Measurements from ENCODE around the gene CMSS1. TPM values are rescaled to one million over a fixed set of nuclear protein-coding genes. Genes with fewer than 3 reads are reported as not detected.
"Not testable (repeated sequence)": the region's sequence is repeated elsewhere in the genome, so short reads cannot be mapped to it uniquely, and the experiment has no call there.

The CMSS1 gene
- total RNA-seq, 1 experiment from 2014 or later = 70.6 TPM

GRCh38 chr3:100228247-100228646 is 410.6 kb downstream of the CMSS1 start (continued):
- no peak for TF ChIP-seq ZNF281 (CRISPR knock-in tag; IDR thresholded peaks at IDR 0.05)
- no peak for TF ChIP-seq GTF2I (CRISPR knock-in tag; conservative IDR thresholded peaks at IDR 0.05)
- TF ChIP-seq HMGXB4 (CRISPR knock-in tag; IDR thresholded peaks at IDR 0.05) = no peak
- TF ChIP-seq EMX1 (CRISPR knock-in tag; IDR thresholded peaks at IDR 0.05) = no peak
- no peak for TF ChIP-seq NFYB (CRISPR knock-in tag; conservative IDR thresholded peaks at IDR 0.05; ENCODE audit: low read depth)

- CTCF ChIA-PET = interaction anchor here (1.1 to 1.2 kb wide), 2 partner anchors 386 to 397 kb away, joined by 3 to 5 read pairs; no protein-coding TSS in a partner anchor
- H3K27me3 Mint-ChIP-seq (ENCODE audit: low read depth); H3K36me3 Mint-ChIP-seq; POLR2A ChIA-PET; ATAC-seq; H3K4me3 Mint-ChIP-seq; H3K27ac Mint-ChIP-seq; DNase-seq (ENCODE audit: low spot score): not testable (repeated sequence)
- Mint-ChIP-seq H3K9me3 (peaks cover 15% of the 10 kb centered on the region), H3K4me1 (peaks cover 14% of the 10 kb centered on the region)
These were observed 411.5 kb downstream of the CMSS1 start for GRCh38 chr3:100229188-100229587.

GRCh38 chr3:100230710-100231109 is 413.0 kb downstream of the CMSS1 start:
- CTCF ChIA-PET = interaction anchor here (0.9 kb wide), 1 partner anchor 399 kb away, joined by 6 read pairs; no protein-coding TSS in a partner anchor
- no peak overlapping the region for H3K27ac Mint-ChIP-seq
- H3K9me3 Mint-ChIP-seq = peaks cover 9% of the 10 kb centered on the region
- no peaks in the 10 kb centered on the region for H3K27me3 Mint-ChIP-seq (ENCODE audit: low read depth)
- H3K4me1 Mint-ChIP-seq = peaks cover 19% of the 10 kb centered on the region
- POLR2A ChIA-PET = no interaction called here
- no peak overlapping the region for H3K4me3 Mint-ChIP-seq
- ATAC-seq = no peak
- TF ChIP-seq ERG (CRISPR knock-in tag; IDR thresholded peaks at IDR 0.05) (no peak), AFF4 (CRISPR knock-in tag; IDR thresholded peaks at IDR 0.05; ENCODE audit: borderline replicate concordance) (no peak), MYBL2 (CRISPR knock-in tag; IDR thresholded peaks at IDR 0.05) (no peak), ZNF138 (CRISPR knock-in tag; conservative IDR thresholded peaks at IDR 0.05) (no peak), ZNF317 (CRISPR knock-in tag; IDR thresholded peaks at IDR 0.05; ENCODE audit: borderline replicate concordance, low read depth) (no peak)
- DNase-seq (ENCODE audit: low spot score) = no peak
- H3K36me3 Mint-ChIP-seq = 0 out of 2 replicates have a peak, but pooled peaks cover 3% of the 10 kb centered on the region

Small RNA genes lying within 50 kb of the gene (microRNA-seq; reads per million reads assigned to microRNA genes)
- not detected for gene MIR3921 (ENCODE audit: borderline number of aligned reads)

Other genes with a start within 250 kb of the CMSS1 start
- gene COL8A1, start 179.3 kb upstream of the CMSS1 start, total RNA-seq (2021) = 0.57 to 0.87 TPM (median 0.69 TPM) in 3 replicates